CD14-positive monocyte (primary cell): ENCODE measurements around the gene LHPP. TPM values are rescaled to one million over a fixed set of nuclear protein-coding genes. Genes with fewer than 3 reads are reported as not detected.

ENCODE experiments used
- DNase-seq, 3 donors: peaks; one replicate each; pipeline ENCODE4 v3.0.0-alpha.2; 2011 to 2022
- H2AFZ ChIP-seq: 2 replicates; pipeline ENCODE4 v1.6.0; 2012; ENCODE audit warnings: mild to moderate bottlenecking, low read depth, low read length, inconsistent platforms; ENCODE audit not compliant: insufficient read depth, poor library complexity, severe bottlenecking
- H3K27ac ChIP-seq, 2 donors: 1 replicate in 1 of 2; 2 replicates in 1 of 2; pipeline ENCODE4 v1.5.1; 2012 to 2013; ENCODE audit warnings: low read length in 2 of 2, control low read depth in 1 of 2, inconsistent platforms in 1 of 2, low read depth in 1 of 2, mild to moderate bottlenecking in 1 of 2
- H3K27me3 ChIP-seq, 2 donors: one replicate each; pipeline versions ENCODE4 v1.6.0 to v1.6.1; 2011 to 2013; ENCODE audit warnings: low read length in 2 of 2; ENCODE audit not compliant: control insufficient read depth in 2 of 2, insufficient read depth in 2 of 2
- H3K36me3 ChIP-seq, 2 donors: replicated peaks in 1 of 2; 1 replicate in 1 of 2; 2 replicates in 1 of 2; pipeline versions ENCODE4 v1.5.1 to v1.6.1; 2012 to 2013; ENCODE audit warnings: low read length in 2 of 2, control low read depth in 1 of 2, inconsistent platforms in 1 of 2, mild to moderate bottlenecking in 1 of 2; ENCODE audit not compliant: insufficient read depth in 2 of 2, control insufficient read depth in 1 of 2
- H3K4me1 ChIP-seq, 2 donors: 1 replicate in 1 of 2; 2 replicates in 1 of 2; pipeline versions ENCODE4 v1.5.1 to v1.6.1; 2012 to 2013; ENCODE audit warnings: low read length in 2 of 2, control low read depth in 1 of 2, inconsistent platforms in 1 of 2, mild to moderate bottlenecking in 1 of 2, moderate library complexity in 1 of 2; ENCODE audit not compliant: insufficient read depth in 2 of 2, control insufficient read depth in 1 of 2
- H3K4me2 ChIP-seq: replicated peaks from 2 replicates; pipeline ENCODE3; 2012; ENCODE audit warnings: low read length, moderate library complexity, mild to moderate bottlenecking; ENCODE audit not compliant: poor library complexity, severe bottlenecking; ENCODE audit errors: extremely low read depth
- H3K4me3 ChIP-seq, 3 experiments: fragments of 200-600 bp in 1 of 3; sonication (generic) in 1 of 3; replicated peaks in 1 of 3; 1 replicate in 2 of 3; 2 replicates in 1 of 3; pipeline ENCODE4 v1.5.1; 2011 to 2013; ENCODE audit warnings: low read length in 3 of 3, mild to moderate bottlenecking in 3 of 3, control low read depth in 2 of 3, low read depth in 2 of 3, inconsistent platforms in 1 of 3, moderate library complexity in 1 of 3
- H3K79me2 ChIP-seq: 2 replicates; pipeline ENCODE4 v1.6.0; 2012; ENCODE audit warnings: mild to moderate bottlenecking, control low read depth, inconsistent platforms, low read length, moderate library complexity; ENCODE audit not compliant: insufficient read depth
- H3K9ac ChIP-seq: 2 replicates; pipeline ENCODE4 v1.6.0; 2017; ENCODE audit warnings: low read length, mild to moderate bottlenecking; ENCODE audit not compliant: insufficient read depth, poor library complexity, severe bottlenecking
- H3K9me3 ChIP-seq, 2 donors: replicated peaks in 1 of 2; 1 replicate in 1 of 2; 2 replicates in 1 of 2; pipeline versions ENCODE4 v1.5.1 to v1.6.1; 2012 to 2013; ENCODE audit warnings: low read length in 2 of 2, control low read depth in 1 of 2; ENCODE audit not compliant: control insufficient read depth in 1 of 2, insufficient read depth in 1 of 2
- H4K20me1 ChIP-seq: 2 replicates; pipeline ENCODE4 v1.6.0; 2012; ENCODE audit warnings: mild to moderate bottlenecking, low read length, control low read depth, moderate library complexity; ENCODE audit not compliant: insufficient read depth
- H3K27ac Mint-ChIP-seq, 7 donors: one replicate each; pipeline ENCODE4 v1.8.0; 2020; ENCODE audit warnings: mild to moderate bottlenecking in 7 of 7, mixed read lengths in 7 of 7, moderate library complexity in 6 of 7, inconsistent platforms in 2 of 7
- H3K27me3 Mint-ChIP-seq, 3 donors: one replicate each; pipeline ENCODE4 v1.8.0; 2021 to 2022; ENCODE audit warnings: low read depth in 3 of 3, mild to moderate bottlenecking in 3 of 3, mixed read lengths in 3 of 3, moderate library complexity in 3 of 3, inconsistent platforms in 1 of 3
- H3K36me3 Mint-ChIP-seq, 2 donors: one replicate each; pipeline ENCODE4 v1.8.0; 2020; ENCODE audit warnings: mixed read lengths in 2 of 2, inconsistent platforms in 1 of 2, mild to moderate bottlenecking in 1 of 2
- H3K4me1 Mint-ChIP-seq: one replicate; pipeline ENCODE4 v1.8.0; 2020; ENCODE audit warnings: mild to moderate bottlenecking, mixed read lengths
- H3K4me3 Mint-ChIP-seq, 2 donors: one replicate each; pipeline ENCODE4 v1.8.0; 2020; ENCODE audit warnings: mild to moderate bottlenecking in 2 of 2, mixed read lengths in 2 of 2, moderate library complexity in 1 of 2
- H3K9me3 Mint-ChIP-seq, 7 donors: one replicate each; pipeline ENCODE4 v1.8.0; 2020 to 2022; ENCODE audit warnings: mixed read lengths in 7 of 7, mild to moderate bottlenecking in 6 of 7, moderate library complexity in 6 of 7, inconsistent platforms in 2 of 7
- CTCF ChIP-seq: fragments of 200-600 bp; IDR thresholded peaks from one replicate; pipeline ENCODE4 v1.8.0; 2022; ENCODE audit warnings: antibody characterized with exemption, mild to moderate bottlenecking
- WGBS: methylation state at CpG from one replicate; pipeline ENCODE4 v1.1.5; 2013; ENCODE audit warnings: missing lambda C conversion rate; ENCODE audit not compliant: insufficient coverage; 5-methylcytosine and 5-hydroxymethylcytosine counted together
- intact Hi-C, 2 donors: fragments of 100-400 bp; cut with micrococcal nuclease; formaldehyde crosslinking; loops; one replicate each; pipeline versions ENCODE4 v1.15.0 to v1.15.1; 2023
- polyA plus RNA-seq, 3 donors: library from polyadenylated mRNA; depleted of rRNA in 1 of 3; unstranded in 2 of 3; stranded (reverse) in 1 of 3; fragments of 300-500 nt in 2 of 3; fragments of >200 nt in 1 of 3; fragmentation: Illumina TruSeq in 2 of 3; gene quantifications; 1 replicate in 2 of 3; 2 replicates in 1 of 3; pipeline ENCODE4 v1.2.3, GENCODE V29; 2012 to 2021

LHPP gene
- polyA plus RNA-seq, 3 donors, result 15.2 to 20.6 (median 19.5) TPM

- Mint-ChIP-seq H3K36me3 (no peaks in the 10 kb centered on the region), H3K9me3 (no peaks in the 10 kb centered on the region), H3K27ac (peak overlapping the region in 1 of 7 donors; percentile 15), H3K4me1 (peaks cover 15% of the 10 kb centered on the region), H3K4me3 (no peak overlapping the region), H3K27me3 (peaks cover 1 to 7% (median 4%) of the 10 kb centered on the region in 3 donors)
- H3K4me2 ChIP-seq, result no peak overlapping the region
- no peak overlapping the region for H2AFZ ChIP-seq
- intact Hi-C loops, result no loop called here
- H3K36me3 ChIP-seq, result no peaks in the 10 kb centered on the region
- H3K9me3 ChIP-seq, result no peaks in the 10 kb centered on the region
- H3K9ac ChIP-seq, result no peak overlapping the region
- 89% methylated on average over 12 of the region's 12 CpGs for WGBS
- no peak overlapping the region for H3K27ac ChIP-seq
- no peak for DNase-seq
- H4K20me1 ChIP-seq, result no peaks in the 10 kb centered on the region
- no peak overlapping the region for H3K4me3 ChIP-seq
- H3K27me3 ChIP-seq, result no peaks in the 10 kb centered on the region
- H3K4me1 ChIP-seq, result peaks cover 9 to 10% of the 10 kb centered on the region in 2 donors
- no peaks in the 10 kb centered on the region for H3K79me2 ChIP-seq
- no peak for TF ChIP-seq CTCF
Measured at GRCh38 chr10:124602121-124602561, 140.5 kb downstream of the LHPP start.

GRCh38 chr10:124602646-124603365 is 141.2 kb downstream of the LHPP start:
- Mint-ChIP-seq H3K4me1 (peaks cover 15% of the 10 kb centered on the region), H3K27me3 (peaks cover 1 to 7% (median 4%) of the 10 kb centered on the region in 3 donors), H3K9me3 (no peaks in the 10 kb centered on the region), H3K36me3 (no peaks in the 10 kb centered on the region), H3K27ac (no peak overlapping the region), H3K4me3 (no peak overlapping the region)
- H3K36me3 ChIP-seq, result no peaks in the 10 kb centered on the region
- no peaks in the 10 kb centered on the region for H3K79me2 ChIP-seq
- H3K27ac ChIP-seq, result no peak overlapping the region
- no peaks in the 10 kb centered on the region for H3K27me3 ChIP-seq
- H4K20me1 ChIP-seq, result no peaks in the 10 kb centered on the region
- peaks cover 9 to 10% of the 10 kb centered on the region in 2 donors for H3K4me1 ChIP-seq
- no peak overlapping the region for H2AFZ ChIP-seq
- H3K4me3 ChIP-seq, result no peak overlapping the region
- no peak overlapping the region for H3K4me2 ChIP-seq
- no peak overlapping the region for H3K9ac ChIP-seq
- no peak for TF ChIP-seq CTCF
- intact Hi-C loops, result no loop called here
- H3K9me3 ChIP-seq, result no peaks in the 10 kb centered on the region
- no peak for DNase-seq
- WGBS, result 100% methylated on average over 2 of the region's 12 CpGs
